ENCODE data around the gene EVI5. TPM values are rescaled to one million over a fixed set of nuclear protein-coding genes. Genes with fewer than 3 reads are reported as not detected.

EVI5 gene
- polyA plus RNA-seq, 1 donor: 24.3 TPM

Other genes with a start within 250 kb of the EVI5 start
- gene RPL5, start 46.9 kb upstream of the EVI5 start, polyA plus RNA-seq (ENCODE audit: insufficient read length): 2,616 TPM
- 8.6 TPM for gene DIPK1A, start 176.4 kb upstream of the EVI5 start, polyA plus RNA-seq (ENCODE audit: insufficient read length)